ENCODE data around the gene CACNA1H.

DNA sequence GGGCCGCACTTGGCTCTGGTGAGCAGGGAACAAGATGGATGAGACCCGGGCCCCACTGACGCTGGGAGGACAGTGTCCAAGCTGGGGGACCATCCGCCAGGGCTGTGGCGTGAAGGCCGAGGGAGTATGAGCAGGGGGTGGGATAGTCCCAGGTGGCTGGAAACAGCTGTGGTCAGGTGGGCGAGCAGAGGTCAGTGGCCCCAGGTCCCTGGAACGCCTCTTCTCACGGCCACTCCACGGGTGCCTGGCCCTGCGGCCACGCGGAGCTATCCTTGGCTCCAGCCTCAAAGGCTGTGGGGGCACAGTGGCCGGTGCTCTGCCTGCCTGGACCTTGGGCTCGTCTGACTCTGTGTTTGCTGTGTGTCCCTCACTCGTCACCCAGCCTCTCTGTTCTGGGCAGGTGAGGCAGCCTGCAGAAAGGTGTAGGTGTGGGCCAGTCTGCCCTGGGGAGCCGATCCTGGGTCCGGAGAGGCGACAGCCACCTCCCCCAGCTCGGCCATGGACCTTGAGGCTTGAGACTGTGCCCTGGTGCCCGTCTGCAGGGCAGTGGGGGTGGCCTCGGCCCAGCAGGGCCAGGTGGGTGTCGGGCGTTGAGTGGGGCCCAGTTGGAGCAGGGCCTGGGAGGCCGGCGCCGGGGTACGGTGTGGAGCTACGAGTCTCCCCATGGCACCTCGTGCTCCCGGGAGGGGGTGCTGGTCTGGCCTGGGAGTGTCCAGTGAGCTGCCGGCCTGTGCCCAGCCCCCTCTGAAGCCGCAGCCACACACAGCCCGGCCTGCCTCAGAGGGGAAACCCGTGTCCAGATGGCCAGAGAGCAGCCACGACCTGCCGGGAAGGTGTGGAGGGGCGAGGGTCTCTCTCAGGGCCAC, 10.0 kb downstream of the CACNA1H start:
- no peak for TF ChIP-seq BHLHE40 (IDR thresholded peaks at IDR 0.05; ENCODE audit: borderline replicate concordance)
- TF ChIP-seq FOXM1 (IDR thresholded peaks at IDR 0.05; ENCODE audit: borderline replicate concordance), result no peak
- TF ChIP-seq NFRKB (IDR thresholded peaks at IDR 0.05), result no peak
- TF ChIP-seq HDGF (IDR thresholded peaks at IDR 0.05; ENCODE audit: borderline replicate concordance), result no peak
- TF ChIP-seq FOXK2 (IDR thresholded peaks at IDR 0.05), result no peak
- no peak for TF ChIP-seq FOXA1 (IDR thresholded peaks at IDR 0.05)
- TF ChIP-seq SUZ12 (IDR thresholded peaks at IDR 0.05), result no peak
- TF ChIP-seq, protein P1, sequence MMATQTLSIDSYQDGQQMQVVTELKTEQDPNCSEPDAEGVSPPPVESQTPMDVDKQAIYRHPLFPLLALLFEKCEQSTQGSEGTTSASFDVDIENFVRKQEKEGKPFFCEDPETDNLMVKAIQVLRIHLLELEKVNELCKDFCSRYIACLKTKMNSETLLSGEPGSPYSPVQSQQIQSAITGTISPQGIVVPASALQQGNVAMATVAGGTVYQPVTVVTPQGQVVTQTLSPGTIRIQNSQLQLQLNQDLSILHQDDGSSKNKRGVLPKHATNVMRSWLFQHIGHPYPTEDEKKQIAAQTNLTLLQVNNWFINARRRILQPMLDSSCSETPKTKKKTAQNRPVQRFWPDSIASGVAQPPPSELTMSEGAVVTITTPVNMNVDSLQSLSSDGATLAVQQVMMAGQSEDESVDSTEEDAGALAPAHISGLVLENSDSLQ (IDR thresholded peaks at IDR 0.05), result no peak
- TF ChIP-seq SP1 (IDR thresholded peaks at IDR 0.05), result no peak
- no peak for TF ChIP-seq TARDBP (IDR thresholded peaks at IDR 0.05)
